Measurements from ENCODE around the gene STK11IP. TPM values are rescaled to one million over a fixed set of nuclear protein-coding genes. Genes with fewer than 3 reads are reported as not detected.

STK11IP gene
- total RNA-seq, 1 experiment from 2014 or later, result 40.6 TPM

DNA sequence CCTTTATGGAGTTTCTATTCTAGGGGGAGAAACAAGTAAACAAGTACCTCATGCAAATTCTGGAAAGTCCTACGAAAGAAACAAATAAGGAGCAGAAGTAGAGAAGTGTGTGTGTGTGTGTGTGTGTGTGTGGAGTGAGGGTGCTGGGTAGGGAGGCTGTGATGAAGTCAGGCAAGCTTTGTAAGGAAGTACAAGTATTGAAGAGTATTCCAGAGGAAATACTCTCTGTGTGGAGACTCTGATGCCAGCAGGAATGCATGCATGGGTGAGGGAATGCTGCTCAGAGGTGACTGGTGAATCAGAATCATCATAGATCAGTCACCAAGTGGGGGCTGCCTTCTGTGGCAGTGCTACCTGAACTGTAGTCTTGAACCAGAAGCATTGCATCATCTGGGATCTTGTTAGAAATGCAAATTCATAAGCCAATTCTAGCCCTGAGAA lies 64.3 kb downstream of the STK11IP start:
- CTCF ChIA-PET, result interaction anchor here (1.0 kb wide), 1 partner anchor 20 kb away, joined by 4 read pairs; no protein-coding TSS in a partner anchor
- no peaks in the 10 kb centered on the region for H3K36me3 ChIP-seq (ENCODE audit: low read depth)
- no TSS peak for BruUV-seq (replicated peaks)
- POLR2A ChIA-PET (ENCODE audit: unreplicated experiment), result interaction anchor here (0.7 to 1.6 kb wide), 9 partner anchors 16 to 755 kb away, joined by 3 to 13 read pairs (median 5); no protein-coding TSS in a partner anchor
- H3K79me2 ChIP-seq (ENCODE audit: low read depth), result no peaks in the 10 kb centered on the region
- H3K9me3 ChIP-seq (ENCODE audit: insufficient read depth, low read depth), result peaks cover 17% of the 10 kb centered on the region; the same call in 1 of the 2 replicates
- no peaks in the 10 kb centered on the region for H4K20me1 ChIP-seq (ENCODE audit: insufficient read depth)
- H3K9me2 ChIP-seq (ENCODE audit: insufficient read depth), result no peaks in the 10 kb centered on the region
- H3K4me1 ChIP-seq (replicated peaks; ENCODE audit: insufficient read depth), result peaks cover 29% of the 10 kb centered on the region
- H3K27ac ChIP-seq, result peak overlapping the region; percentile 94
- peak; percentile 49 to 84 for DNase-seq
- H3K27me3 ChIP-seq (ENCODE audit: insufficient read depth, low read depth), result no peaks in the 10 kb centered on the region
- no peak for TF ChIP-seq EZH2 (IDR thresholded peaks at IDR 0.05; ENCODE audit: low read depth)
- TF ChIP-seq, protein P1, sequence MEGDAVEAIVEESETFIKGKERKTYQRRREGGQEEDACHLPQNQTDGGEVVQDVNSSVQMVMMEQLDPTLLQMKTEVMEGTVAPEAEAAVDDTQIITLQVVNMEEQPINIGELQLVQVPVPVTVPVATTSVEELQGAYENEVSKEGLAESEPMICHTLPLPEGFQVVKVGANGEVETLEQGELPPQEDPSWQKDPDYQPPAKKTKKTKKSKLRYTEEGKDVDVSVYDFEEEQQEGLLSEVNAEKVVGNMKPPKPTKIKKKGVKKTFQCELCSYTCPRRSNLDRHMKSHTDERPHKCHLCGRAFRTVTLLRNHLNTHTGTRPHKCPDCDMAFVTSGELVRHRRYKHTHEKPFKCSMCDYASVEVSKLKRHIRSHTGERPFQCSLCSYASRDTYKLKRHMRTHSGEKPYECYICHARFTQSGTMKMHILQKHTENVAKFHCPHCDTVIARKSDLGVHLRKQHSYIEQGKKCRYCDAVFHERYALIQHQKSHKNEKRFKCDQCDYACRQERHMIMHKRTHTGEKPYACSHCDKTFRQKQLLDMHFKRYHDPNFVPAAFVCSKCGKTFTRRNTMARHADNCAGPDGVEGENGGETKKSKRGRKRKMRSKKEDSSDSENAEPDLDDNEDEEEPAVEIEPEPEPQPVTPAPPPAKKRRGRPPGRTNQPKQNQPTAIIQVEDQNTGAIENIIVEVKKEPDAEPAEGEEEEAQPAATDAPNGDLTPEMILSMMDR (conservative IDR thresholded peaks at IDR 0.05), result no peak
- intact Hi-C loops (cut with micrococcal nuclease; ENCODE audit: unreplicated experiment), result loop anchor here (1.0 to 2.0 kb wide), 4 partner anchors 19 to 66 kb away; no protein-coding TSS in a partner anchor
- H2AFZ ChIP-seq, result 0 out of 2 replicates have a peak overlapping the region, but pooled peaks have one; percentile 53
- peaks cover 34% of the 10 kb centered on the region for H3F3A ChIP-seq (ENCODE audit: insufficient read depth, low read depth)
- H3K4me3 ChIP-seq, result peak overlapping the region; percentile 21; the same call in 1 of the 2 replicates
- H3K4me2 ChIP-seq, result peak overlapping the region; percentile 54

DNA sequence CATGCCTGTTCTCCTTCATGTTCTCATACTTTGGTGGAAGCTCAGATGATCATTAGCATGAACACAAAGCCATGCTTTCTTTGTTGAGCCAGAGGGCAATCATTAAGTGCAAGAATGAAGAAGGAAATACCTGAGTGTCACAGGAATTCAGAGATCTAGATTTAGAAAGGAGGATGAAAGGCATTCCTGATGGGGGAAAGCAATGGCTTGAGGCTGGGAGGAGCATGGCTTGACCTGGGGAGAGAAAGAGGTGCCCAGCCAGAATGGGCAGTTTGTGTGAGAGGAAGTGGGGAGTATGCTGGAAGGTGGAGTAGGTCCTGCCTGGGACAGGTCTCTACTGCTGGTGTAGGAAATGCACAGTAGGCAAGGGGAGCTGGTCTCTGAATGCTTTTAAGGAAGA lies 64.9 kb downstream of the STK11IP start:
- Histone ChIP-seq H3K27me3 (ENCODE audit: insufficient read depth, low read depth) (no peaks in the 10 kb centered on the region), H3K4me1 (replicated peaks; ENCODE audit: insufficient read depth) (peaks cover 29% of the 10 kb centered on the region), H3F3A (ENCODE audit: insufficient read depth, low read depth) (peaks cover 34% of the 10 kb centered on the region), H3K27ac (peak overlapping the region; percentile 94), H3K9me2 (ENCODE audit: insufficient read depth) (no peaks in the 10 kb centered on the region), H4K20me1 (ENCODE audit: insufficient read depth) (no peaks in the 10 kb centered on the region), H3K9me3 (ENCODE audit: insufficient read depth, low read depth) (peaks cover 13% of the 10 kb centered on the region; the same call in 1 of the 2 replicates), H3K4me2 (peak overlapping the region; percentile 54), H3K4me3 (no peak overlapping the region), H3K36me3 (ENCODE audit: low read depth) (no peaks in the 10 kb centered on the region), H3K79me2 (ENCODE audit: low read depth) (no peaks in the 10 kb centered on the region), H2AFZ (0 out of 2 replicates have a peak overlapping the region, but pooled peaks have one; percentile 53)
- peak; percentile 69 to 87 for DNase-seq
- TF ChIP-seq EZH2 (IDR thresholded peaks at IDR 0.05; ENCODE audit: low read depth), result no peak
- TF ChIP-seq, protein P1 (conservative IDR thresholded peaks at IDR 0.05), result no peak
- ChIA-PET POLR2A (ENCODE audit: unreplicated experiment) (interaction anchor here (0.7 to 1.6 kb wide), 5 partner anchors 18 to 1372 kb away, joined by 4 to 16 read pairs (median 8); no protein-coding TSS in a partner anchor), CTCF (interaction anchor here (0.6 to 0.7 kb wide), 4 partner anchors 12 to 66 kb away, joined by 3 to 11 read pairs (median 5); no protein-coding TSS in a partner anchor)
- intact Hi-C loops (cut with micrococcal nuclease; ENCODE audit: unreplicated experiment), result loop anchor here (1.0 to 2.0 kb wide), 4 partner anchors 20 to 66 kb away; no protein-coding TSS in a partner anchor
- BruUV-seq (replicated peaks), result no TSS peak

DNA sequence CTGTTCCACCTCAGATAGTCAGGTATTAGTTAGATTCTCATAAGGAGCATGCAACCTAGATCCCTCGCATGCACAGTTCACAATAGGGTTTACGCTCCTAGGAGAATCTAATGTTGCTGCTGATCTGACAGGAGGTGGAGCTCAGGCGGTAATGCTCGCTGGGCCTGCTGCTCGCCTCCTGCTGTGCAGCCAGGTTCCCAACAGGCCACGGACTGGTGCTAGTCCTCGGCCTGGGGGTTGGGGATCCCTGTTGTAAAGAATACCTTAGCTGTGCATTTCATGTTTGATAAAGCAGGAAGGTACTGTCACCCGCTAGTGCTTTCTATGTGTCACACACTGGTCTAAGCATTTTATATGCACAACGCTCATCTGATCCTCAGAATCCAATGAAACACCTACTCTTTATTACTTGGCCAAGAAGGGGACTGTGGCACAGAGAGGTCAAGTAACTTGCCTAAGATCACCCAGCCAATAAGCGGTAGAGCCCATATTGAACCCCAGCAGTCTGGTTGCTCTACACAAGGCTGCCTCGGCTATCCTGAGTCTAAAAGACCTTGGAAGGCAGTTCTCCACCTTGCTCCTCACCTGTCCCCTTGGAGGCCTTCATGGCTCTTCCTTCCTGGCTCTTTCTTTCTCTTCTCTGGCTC lies 65.6 kb downstream of the STK11IP start:
- H3K4me1 ChIP-seq (replicated peaks; ENCODE audit: insufficient read depth), result peaks cover 29% of the 10 kb centered on the region
- BruUV-seq (replicated peaks), result no TSS peak
- POLR2A ChIA-PET (ENCODE audit: unreplicated experiment), result interaction anchor here (1.0 kb wide), 1 partner anchor 21 kb away, joined by 8 read pairs; no protein-coding TSS in a partner anchor

More for the DNA sequence above, 65.6 kb downstream of the STK11IP start:
- H3K9me3 ChIP-seq (ENCODE audit: insufficient read depth, low read depth), result peaks cover 7% of the 10 kb centered on the region; the same call in 1 of the 2 replicates
- no peak overlapping the region for H3K4me3 ChIP-seq
- no peaks in the 10 kb centered on the region for H3K79me2 ChIP-seq (ENCODE audit: low read depth)
- H3K27me3 ChIP-seq (ENCODE audit: insufficient read depth, low read depth), result no peaks in the 10 kb centered on the region
- no peak for TF ChIP-seq EZH2 (IDR thresholded peaks at IDR 0.05; ENCODE audit: low read depth)
- TF ChIP-seq, protein P1 (conservative IDR thresholded peaks at IDR 0.05), result no peak
- no peaks in the 10 kb centered on the region for H3K9me2 ChIP-seq (ENCODE audit: insufficient read depth)
- intact Hi-C loops (cut with micrococcal nuclease; ENCODE audit: unreplicated experiment), result loop anchor here (2.0 kb wide), 1 partner anchor 20 kb away; no protein-coding TSS in a partner anchor
- peak overlapping the region; percentile 54 for H3K4me2 ChIP-seq
- H2AFZ ChIP-seq, result no peak overlapping the region
- peaks cover 34% of the 10 kb centered on the region for H3F3A ChIP-seq (ENCODE audit: insufficient read depth, low read depth)
- no peak for DNase-seq
- CTCF ChIA-PET, result interaction anchor here (0.6 kb wide), 1 partner anchor 30 kb away, joined by 7 read pairs; no protein-coding TSS in a partner anchor
- H3K36me3 ChIP-seq (ENCODE audit: low read depth), result no peaks in the 10 kb centered on the region
- H4K20me1 ChIP-seq (ENCODE audit: insufficient read depth), result no peaks in the 10 kb centered on the region
- peak overlapping the region; percentile 94 for H3K27ac ChIP-seq

Measured in PC-9 (cell line).